NK-92 (cell line): ENCODE results near the gene KCNJ15.

Source experiments
- DNase-seq: peaks from one replicate; lab custom pipeline; 2025; ENCODE audit not compliant: unreplicated experiment; lab: John Stamatoyannopoulos, UW

Gene KCNJ15

DNA sequence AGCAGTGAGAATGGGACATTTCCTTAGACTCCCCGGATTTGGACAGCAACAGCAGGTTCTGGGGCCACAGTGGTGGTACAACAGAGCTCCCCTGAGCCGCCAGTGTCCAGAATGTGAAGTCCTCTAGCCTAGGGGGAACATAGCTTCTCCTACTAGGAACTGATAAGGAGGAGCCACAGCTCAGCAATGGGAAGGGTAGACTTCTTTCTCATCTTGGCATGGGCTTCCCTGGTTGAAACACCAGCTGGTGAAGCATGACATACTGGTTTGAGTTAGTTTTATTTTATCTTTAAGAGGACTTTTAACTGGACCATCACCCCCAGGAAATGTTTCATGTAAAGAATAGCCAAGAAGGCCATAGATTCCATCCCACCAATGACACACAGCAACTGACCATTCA is 68.4 kb downstream of the KCNJ15 start:
- DNase-seq, result no peak

DNA sequence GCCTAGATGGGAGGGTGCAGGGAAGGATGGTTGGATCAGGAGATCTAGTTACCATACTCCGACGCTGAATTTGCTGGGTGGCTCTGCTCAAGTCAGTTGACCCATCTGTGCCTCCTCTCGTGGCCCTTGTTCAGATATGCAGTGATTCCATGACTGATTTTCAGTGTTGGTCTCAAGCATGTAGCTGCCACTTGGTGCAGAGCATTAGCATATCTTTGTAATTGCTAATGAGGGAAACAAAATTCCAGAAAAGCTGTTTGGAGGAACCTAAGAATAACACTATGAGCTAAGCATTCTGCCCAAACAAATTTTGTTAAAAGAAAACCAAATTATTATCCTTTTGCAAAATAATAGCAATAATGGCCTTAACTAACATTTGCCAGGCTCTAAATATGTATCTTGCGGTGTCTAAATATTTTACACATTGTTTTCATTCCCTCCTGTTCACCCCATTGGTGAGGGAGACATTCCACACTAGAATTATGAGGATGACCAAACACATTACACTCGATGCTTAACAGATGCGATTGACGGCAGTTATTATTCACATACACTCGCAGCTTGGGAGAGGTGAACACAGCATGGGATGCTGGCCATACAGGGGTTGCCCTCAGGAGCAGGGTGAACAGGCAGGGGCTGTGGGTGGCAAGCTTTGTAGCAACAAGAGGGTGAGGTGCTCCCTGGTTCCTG is 69.1 kb downstream of the KCNJ15 start:
- DNase-seq, result no peak

DNA sequence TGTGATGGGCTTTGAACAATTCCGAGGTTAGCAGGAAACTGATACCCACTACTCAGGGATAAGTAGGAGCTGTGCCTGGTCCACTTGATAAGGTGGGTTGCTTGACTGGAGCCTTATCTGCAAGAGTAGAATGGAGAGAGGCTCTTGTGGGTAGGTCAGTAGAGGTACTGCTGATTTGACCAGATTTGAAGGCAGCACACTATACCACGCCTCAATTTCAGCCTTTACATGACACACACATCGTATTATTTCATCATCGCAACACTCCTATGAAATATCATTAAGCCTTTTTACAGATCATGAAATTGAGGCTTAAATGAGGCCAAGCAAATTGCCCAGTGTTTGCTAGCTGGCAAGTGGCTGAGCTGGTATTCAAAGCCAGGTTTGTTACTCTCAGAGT is 69.6 kb downstream of the KCNJ15 start:
- DNase-seq, result no peak

DNA sequence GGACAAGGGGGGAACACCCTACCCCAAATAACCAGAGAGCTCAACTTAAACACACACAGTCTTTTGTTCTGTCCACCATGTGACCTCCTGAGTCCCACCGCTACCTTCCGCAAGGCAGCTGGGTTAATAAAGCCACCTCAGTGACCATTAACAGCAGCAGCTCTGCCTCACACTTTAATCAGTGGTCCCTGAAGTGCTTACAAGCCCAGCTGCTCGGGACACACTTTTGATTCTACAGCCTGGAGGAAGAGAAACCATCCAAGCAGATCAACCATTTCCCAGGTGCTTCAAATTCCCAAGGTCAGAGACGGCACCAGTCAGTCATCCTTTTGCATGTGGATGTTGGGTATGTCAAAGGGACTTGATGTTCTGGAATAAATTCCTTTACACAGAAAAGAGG is 70.1 kb downstream of the KCNJ15 start:
- no peak for DNase-seq

DNA sequence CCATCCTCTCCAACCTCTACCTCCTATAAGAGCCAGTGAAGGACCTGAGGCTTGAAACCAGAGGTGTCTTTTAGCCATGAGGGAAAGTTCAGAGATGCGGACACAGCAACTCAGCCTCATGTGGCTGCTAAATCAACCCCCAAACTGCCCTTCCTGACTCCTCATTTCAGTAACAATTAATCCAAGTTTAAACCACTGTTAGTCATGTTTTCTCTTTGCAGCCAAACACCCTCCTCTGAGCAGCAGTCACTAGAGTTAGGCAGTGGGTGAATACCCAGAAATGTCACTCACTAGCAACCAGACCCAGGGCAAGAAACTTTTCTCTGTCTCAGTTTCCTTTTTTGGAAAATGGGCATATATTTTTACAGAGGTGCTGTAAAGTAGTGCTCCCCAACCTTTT is 71.2 kb downstream of the KCNJ15 start:
- no peak for DNase-seq

DNA sequence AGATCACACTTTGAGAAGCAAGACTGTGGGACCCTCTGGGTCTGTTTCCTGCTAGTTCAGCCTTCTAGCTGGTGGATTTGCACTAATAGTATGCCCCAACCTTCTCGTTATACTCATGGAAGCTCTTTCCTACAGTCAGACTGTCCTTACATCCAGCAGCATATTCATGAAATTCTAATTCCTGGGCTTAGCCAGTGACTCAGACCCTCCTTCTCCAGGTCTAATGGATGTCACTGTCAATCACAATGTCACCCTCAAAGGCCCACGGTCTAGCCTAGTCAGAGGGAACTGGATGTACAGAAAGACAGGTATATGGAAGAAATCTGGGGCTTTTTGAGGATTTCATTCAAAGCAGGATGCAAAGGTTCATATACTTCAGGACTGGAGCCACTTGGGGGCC is 72.4 kb downstream of the KCNJ15 start:
- DNase-seq, result no peak

DNA sequence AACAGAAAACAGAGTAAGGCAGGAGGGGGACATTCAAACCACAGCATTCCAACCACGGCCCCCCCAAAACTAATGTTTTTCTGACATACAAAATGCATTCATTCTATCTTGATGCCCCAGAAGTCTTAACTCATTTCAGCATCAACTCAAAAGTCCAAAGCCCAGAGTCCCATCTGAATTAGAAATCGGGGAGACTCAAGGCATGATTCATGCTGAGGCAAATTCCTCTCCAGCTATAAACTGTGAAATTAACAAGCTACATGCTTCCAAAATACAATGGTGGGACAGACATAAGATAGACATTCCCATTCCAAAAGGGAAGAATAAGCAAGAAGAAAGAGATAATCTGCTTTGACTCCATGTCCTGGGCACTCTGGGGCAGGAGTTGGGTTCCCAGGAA is 73.9 kb downstream of the KCNJ15 start:
- DNase-seq, result no peak

DNA sequence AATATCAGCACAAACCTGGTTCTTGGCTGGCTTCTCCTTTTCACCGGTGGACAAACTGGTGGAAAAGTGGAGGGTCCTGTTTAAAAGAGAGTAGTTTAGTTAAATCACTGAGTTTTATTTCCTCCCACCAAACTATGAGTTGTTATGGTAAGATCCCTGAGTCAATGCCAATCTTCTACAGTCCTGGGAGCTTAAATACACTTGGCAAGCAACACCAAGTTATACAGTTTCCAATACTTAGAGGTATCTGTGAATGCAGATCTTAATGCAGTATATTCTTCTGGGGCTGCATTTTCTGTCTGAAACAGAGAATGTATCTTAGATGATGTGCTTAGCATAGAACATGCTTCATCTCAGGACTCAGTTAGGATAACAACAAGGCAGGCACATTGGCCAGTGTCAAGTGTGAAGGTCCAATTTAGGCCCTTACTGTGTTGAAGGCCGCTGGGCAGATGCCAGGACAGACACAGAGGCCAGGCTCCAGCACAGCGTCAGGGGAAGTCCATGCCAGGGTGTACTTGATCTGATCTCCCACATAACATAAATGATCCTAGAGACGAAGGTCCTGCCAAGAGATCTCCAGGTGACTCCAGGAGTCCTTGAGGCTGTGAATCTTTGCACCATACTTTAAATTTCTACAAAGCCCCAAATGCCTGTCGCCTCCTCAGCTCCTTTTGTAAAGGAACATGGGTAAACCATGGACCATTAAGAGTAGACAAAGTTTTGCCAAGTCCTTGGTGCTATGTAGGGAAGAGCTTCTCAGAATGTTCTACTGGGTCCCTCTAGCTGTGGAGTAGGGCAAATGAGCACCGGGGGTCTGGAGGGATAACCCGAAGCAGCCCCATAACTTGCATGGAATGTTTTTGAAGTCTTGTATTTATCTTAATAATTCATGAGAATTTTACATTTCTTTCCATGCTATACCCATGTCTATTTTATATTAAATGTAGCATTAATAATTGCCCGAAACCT is 76.8 kb downstream of the KCNJ15 start:
- no peak for DNase-seq

DNA sequence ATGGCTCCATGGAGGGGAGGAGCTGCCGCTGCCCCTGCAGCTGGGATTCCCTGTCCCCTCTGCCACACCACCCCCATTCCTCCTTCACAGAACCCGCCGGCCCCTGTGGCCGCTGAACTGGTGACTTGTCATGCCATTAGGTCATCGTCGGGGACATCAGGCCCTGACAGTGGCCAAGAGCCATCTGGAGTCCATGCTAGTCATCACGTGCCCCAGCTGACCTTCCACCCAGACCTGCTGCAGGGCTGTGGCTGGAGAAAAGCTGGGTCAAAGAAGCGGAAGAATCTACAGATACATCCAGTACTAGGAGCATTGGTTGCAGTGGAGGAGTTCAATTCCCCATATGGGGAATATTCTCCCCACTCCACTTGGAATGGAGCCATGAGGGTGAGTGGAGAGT is 78.1 kb downstream of the KCNJ15 start:
- DNase-seq, result no peak

DNA sequence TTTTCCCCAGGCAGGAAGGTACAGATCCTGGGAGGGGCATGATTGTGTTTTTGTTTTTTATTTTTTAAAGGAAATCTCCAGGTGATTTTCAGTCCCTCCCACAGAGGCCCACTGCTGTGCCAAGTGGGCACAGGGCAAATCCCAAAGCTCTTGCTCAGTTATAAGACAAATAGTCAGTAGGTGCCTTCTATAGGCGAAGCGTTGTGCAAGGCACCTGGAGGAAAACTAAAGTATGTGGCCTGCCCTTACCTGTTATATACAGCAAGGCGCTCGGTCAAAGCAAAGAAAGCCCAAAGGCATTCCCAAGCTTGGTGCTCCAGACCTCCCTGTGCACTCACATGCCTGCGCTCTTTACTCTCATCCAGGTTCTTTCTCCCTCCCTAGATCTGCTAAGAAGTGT is 81.0 kb downstream of the KCNJ15 start:
- DNase-seq, result no peak

DNA sequence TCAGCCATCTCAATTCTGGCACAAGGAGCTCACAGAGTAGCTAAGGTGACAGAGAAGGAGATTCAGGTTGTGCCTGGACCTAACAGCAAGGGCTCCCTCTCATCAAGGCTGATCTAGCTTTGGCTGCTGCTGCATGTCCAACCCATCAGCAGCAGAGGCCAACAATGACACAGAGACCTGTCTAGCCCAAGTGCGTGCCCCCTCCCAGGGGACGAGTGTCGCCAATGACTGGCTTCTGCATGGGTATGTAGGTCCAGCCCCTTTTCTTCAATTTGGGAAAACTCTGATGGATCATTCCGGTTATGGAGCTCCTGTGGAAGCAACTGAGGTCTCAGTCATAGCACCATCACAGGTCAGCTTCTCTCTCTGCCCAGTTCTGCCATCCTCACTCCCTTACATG is 83.3 kb downstream of the KCNJ15 start:
- no peak for DNase-seq

DNA sequence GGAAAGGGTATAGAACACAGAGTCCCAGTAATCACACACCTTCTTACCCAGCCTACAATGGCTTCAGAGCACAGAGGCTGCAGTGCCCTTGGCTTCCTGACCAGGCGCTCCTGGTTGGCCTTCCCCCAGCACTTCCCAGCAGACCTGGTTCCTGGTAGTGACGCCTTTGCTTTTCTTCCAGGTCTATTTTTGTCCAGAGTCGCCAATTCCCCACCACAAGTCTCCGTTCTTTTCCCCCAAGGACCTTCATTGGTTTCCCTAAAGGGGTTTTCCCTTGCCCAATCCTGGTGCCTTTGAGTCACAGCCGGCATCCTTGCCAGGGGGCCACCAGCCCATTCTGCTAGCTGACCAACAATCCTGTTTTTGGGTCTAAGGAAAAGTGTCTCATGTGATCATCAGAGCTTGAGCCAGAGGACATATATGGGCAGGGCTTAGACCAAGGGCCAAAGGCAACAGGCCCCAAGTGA is 84.8 kb downstream of the KCNJ15 start:
- no peak for DNase-seq

DNA sequence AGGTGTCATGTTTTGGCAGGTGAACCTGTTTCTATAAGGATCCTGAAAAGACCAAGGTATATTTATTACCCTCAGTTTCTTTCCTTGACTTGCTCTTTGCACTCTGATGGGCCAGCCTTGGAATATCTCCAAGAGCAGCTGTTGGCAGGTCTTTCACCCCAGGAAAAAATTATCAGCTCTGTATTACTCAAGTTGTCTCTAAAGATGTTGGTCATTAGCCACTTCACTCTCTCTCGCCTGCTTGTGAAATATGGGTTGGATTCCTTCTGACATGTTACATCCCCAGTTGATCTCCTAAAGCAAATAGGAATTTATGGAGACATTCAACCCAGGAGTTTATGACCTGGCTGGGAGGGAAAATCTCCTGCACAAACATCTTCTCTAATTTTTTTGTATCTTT is 85.9 kb downstream of the KCNJ15 start:
- DNase-seq, result no peak

DNA sequence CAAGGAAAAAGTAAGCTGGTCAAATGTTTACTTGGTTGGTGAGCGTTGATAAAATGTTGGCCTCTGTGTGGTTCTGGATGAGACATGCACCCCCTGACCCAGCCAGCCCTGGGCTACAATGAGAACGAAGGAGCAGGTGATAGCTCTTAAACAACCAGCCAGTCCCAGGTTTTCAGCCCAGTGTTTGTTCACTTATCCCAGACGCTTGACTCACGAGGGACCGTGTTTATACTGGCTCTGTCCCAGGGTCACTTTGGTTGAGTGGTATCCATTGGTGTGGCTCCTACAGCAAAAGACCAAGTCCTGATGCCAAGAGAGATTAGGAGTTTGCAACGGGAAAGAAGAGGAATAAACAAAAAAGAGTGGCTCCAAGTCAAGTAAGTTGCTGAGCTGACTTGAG is 86.9 kb downstream of the KCNJ15 start:
- no peak for DNase-seq

DNA sequence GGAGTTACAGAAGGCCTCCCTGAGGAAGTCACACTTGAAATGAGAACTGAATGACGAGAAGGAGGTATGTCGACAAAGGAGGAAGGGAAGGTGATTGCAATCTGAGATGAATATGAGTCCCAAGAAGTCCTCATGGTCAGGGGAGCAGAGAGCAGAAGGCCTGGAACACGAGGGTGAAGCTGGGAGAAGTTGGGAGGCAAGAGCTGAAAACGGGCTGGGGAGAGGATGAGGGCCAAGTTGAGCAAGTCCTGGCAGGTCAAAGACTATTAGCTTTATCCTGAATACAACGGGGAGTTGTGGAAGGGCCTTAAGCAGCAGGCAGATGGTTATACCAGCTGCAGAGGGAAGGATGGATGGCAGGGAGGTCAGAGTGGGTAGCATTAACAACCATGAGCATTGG is 89.5 kb downstream of the KCNJ15 start:
- DNase-seq, result no peak

DNA sequence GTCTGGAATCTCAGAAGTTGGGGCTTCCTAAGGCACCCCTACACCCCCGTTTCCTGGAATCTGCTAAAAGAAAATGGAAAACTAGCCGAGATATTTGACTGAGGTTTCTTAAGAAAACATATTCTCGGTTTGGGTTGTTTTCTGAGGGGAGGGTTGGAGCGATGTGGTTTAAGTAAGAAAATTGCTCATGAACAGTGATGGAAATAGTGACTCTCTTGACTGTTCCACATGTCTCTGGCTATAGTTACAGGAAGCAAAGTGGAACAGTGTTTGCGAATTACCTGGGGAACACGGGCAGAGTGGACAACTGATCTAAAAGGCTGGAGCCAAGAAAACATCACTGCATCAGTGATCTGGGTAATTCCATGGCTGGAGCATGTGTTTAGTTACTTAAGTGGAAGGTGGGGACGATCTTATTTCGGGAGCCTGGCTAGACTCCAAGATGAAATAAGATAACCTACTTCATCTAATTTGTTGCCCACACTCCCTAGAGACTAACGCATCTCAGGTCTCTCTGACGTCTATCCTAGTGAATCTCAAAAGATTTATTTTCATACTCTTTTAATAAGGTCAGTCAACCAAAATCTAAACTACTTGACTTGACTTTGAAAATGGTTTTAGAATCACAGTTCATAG is 92.4 kb downstream of the KCNJ15 start:
- no peak for DNase-seq

DNA sequence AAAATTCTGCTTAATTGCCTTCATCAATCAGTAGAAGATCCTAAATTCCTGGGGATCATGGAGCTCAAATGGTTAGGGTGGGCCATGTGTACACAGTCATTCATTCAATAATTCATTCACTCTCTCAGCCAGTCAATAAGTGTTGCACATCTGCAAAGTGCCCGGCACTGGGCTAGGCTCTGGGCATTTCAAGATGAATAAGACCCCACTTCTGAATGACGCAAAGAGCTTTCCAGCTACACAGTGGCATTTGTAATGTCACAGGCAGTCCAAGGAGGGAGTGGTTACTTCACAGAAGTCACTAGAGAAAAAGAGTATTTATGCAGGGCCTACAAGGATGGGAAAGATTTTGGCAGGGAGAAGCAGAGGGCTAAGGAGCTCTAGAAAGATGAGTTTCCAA is 93.2 kb downstream of the KCNJ15 start:
- no peak for DNase-seq

DNA sequence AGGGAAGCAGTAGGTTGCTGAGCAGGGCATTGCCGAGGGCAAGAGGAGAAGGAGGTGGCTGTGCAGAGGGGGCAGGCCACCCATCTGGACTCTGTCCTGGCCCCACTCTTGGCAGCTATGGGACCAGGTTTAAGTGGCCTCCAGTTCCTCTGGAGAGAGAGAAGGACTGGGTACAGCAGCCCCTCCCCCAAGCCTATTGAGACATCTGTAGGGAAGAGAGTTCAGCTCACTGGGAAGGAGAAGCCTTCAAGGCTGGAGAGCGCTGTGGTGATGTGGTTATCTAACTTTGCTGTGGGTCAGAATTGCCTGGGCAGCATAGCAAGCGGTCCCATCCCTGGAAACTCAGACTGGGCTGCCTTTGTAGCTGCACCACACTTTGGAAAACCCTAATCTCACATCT is 93.9 kb downstream of the KCNJ15 start:
- DNase-seq, result no peak

DNA sequence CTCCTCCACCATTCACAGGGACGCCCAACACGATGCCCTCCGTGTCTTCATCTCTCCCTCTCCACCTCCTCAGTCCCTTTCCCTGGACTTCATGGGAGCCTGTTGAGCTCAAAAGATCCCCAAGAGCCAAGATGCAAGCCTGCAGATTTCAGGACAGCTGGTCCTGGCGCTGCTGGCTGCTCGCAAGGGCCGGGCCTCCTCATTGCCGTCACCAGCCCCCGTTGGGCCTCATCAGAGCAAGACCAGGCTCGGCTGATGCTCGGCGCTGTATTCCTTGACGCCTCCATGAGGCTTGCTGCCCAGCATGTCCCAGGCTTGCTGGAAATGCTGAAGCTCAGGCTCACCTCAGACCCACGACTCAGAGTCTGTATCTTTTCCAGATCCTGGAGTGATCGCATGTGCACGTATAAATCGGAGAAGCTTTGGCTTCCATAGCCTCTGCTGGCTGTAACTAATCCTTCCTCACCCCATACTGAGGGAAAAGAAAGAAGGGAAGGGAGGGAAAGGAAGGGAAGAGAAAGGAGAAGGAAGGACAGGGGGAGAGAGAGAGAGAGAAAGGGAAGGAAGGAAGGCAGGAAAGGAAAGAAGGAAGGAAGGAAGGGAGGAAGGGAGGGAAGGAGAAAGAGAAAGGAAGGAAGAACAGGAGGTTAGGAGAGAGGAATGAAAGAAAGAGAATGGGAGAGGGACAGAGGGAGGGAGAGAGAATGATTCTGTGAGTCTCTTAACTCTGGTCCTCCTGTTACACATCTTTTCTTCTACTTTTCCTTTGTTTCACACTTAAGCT is 94.6 kb downstream of the KCNJ15 start:
- no peak for DNase-seq

DNA sequence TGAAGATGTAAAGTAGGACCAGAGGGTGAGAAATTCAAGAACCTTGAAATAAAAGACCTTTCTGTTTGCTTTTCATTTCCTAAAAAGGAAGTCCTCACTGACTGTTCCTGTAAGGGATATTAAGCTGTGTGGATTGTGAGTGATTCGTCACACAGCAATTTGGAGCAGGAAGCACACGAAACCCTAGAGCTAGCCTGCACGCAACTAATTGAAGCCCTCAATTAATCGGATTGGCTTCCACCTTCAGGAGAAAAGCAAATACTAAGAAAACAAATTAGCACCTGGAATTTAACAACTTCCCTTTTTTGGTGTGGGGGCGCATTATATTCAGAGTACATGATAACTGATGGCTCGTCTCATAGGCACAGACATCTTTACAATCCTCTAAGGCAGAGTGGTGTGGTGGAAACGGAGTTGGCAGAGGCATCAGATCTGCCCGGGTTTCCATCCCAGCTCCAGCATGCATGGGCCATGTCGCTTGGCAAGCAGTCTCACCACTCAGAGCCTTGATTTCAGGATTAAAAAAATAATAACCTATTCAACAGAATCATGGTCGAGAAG is 95.2 kb downstream of the KCNJ15 start:
- no peak for DNase-seq
